Cerebellar cortex (tissue), 1 donor: ENCODE measurements around the gene SCLY.

Experiments used
- DNase-seq: peaks from one replicate; pipeline ENCODE4 v3.0.0-alpha.2; 2015; ENCODE audit warnings: low spot score

Gene SCLY

GRCh38 chr2:238075397-238075796 lies 14.6 kb downstream of the SCLY start:
- DNase-seq = no peak

GRCh38 chr2:238077292-238077691 lies 16.5 kb downstream of the SCLY start:
- no peak for DNase-seq

- no peak for DNase-seq
Measured at GRCh38 chr2:238079874-238080327, 19.1 kb downstream of the SCLY start.

- DNase-seq = no peak
Measured at GRCh38 chr2:238080518-238080917, 19.7 kb downstream of the SCLY start.

GRCh38 chr2:238081150-238081549 lies 20.3 kb downstream of the SCLY start:
- DNase-seq = no peak

GRCh38 chr2:238081561-238081960 lies 20.8 kb downstream of the SCLY start:
- no peak for DNase-seq

- no peak for DNase-seq
Measured at GRCh38 chr2:238082151-238082550, 21.4 kb downstream of the SCLY start.

- DNase-seq = no peak
Measured at GRCh38 chr2:238082827-238083226, 22.0 kb downstream of the SCLY start.

GRCh38 chr2:238083919-238084318 lies 23.1 kb downstream of the SCLY start:
- DNase-seq = no peak

- DNase-seq = no peak
Measured at GRCh38 chr2:238084761-238085160, 24.0 kb downstream of the SCLY start.

GRCh38 chr2:238085899-238086298 lies 25.1 kb downstream of the SCLY start:
- DNase-seq = no peak

GRCh38 chr2:238087211-238087610 lies 26.4 kb downstream of the SCLY start:
- no peak for DNase-seq

GRCh38 chr2:238090887-238091286 lies 30.1 kb downstream of the SCLY start:
- DNase-seq = no peak

- no peak for DNase-seq
Measured at GRCh38 chr2:238091436-238092060, 30.7 kb downstream of the SCLY start.

- DNase-seq = no peak
Measured at GRCh38 chr2:238092486-238093035, 31.8 kb downstream of the SCLY start.

GRCh38 chr2:238093181-238094140 lies 32.7 kb downstream of the SCLY start:
- no peak for DNase-seq

GRCh38 chr2:238094438-238095022 lies 33.7 kb downstream of the SCLY start:
- DNase-seq = no peak

- no peak for DNase-seq
Measured at GRCh38 chr2:238095143-238095542, 34.3 kb downstream of the SCLY start.

- peak; percentile 98 for DNase-seq
Measured at GRCh38 chr2:238096311-238097011, 35.7 kb downstream of the SCLY start.

- DNase-seq = peak; percentile 32
Measured at GRCh38 chr2:238097201-238097987, 36.6 kb downstream of the SCLY start.
